AG20443 (cell line): ENCODE results near the gene PPP3R1.

ENCODE experiments used
- DNase-seq: peaks from one replicate; pipeline ENCODE4 v3.0.0; 2012; ENCODE audit warnings: low spot score, mixed read lengths

The PPP3R1 gene

GRCh38 chr2:68256093-68256450 lies 3.7 kb upstream of the PPP3R1 start:
- DNase-seq: peak; percentile 62

DNA sequence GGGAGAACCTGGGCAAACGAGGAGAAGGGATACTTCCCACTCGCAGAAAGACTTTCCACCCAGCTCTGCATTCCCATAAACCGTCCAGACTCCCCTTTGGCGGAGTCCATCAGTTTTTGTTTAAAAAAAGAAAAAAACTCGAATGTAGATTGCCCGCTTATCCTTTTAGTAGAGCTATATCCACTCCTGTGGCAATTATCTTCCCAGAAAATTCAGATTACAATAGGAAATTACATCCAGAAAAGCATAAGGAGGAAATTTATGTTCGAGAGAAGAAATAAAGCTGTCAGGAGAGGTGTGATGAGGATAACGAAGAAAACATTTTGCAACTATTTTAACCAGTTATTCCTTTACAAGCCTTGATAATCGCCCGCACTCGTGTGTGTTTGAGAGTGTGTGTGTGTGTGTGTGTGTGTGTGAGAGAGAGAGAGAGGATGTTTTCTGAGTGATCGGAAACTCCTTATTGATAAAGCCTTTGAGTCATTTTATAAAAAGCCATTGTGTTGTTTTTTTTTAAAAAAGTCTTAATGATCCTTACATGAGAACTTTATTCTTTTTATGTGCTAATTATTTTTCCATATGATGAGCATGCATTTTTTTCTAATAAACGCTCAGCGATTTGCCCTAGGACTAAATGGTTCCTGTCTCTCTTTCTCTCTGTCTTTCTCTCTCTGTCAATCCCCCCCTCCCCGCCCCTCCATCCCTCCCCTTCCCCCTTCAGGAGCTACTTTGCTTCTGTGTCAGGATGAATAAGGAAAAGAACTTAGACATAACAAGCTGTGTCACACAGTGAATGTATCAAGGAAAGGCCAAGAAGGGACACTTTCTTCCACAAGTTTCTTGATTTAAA lies 1.1 kb upstream of the PPP3R1 start:
- no peak for DNase-seq

GRCh38 chr2:68251855-68252399 lies 405 bp downstream of the PPP3R1 start:
- DNase-seq: peak; percentile 57

DNA sequence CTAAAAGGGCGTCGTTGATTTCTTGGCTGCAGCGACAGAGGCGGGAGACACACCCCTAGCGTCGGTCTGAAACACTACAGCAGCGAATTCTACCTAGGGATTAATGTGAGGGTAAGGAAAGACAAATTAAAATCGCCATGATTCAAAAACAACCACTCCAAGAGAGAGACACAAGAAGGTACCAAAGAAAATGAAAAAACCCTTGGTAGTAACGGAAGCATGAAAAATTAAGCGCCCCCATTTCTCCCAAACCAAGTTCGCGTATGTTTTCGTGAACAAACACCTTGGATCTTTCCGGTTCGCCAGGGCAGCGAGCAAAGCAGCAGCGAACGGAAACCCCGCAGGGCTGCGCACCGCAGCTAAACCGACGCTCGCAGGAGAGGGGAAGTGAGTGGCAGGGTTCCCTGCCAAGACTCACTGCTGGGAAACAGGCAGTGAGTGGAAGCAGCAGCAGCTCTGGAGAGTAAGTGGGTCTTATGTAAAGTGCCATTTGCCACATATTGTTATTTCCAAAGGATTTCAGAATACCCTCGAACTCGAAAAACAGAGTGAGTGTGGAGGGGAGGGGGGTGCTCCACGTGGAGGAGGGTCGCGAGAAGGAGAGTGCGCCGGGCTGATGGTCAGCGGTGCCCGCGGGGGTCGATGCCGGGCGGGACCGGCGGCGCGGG lies 1.0 kb downstream of the PPP3R1 start:
- DNase-seq: peak; percentile 78

- no peak for DNase-seq
These were observed 1.6 kb downstream of the PPP3R1 start for GRCh38 chr2:68250652-68251186.

- no peak for DNase-seq
These were observed 2.1 kb downstream of the PPP3R1 start for GRCh38 chr2:68250196-68250595.

DNA sequence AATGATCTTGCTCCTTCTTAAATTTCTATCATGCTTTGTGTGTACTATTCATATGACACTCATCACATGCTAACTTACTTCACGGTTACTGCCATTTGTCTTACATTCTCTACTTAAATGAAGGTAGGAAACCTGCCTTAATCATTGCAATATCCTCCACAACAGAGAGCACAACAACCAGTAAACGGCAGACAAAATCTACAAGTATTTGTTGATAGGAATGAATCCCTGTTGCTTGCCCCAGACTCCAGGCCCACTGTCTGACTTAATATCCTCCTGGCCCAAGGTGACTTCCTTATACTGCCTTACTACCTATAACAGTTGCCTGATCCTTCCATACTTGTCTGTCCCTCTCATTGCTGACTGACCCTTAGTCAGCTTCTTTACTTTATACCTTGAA lies 3.5 kb downstream of the PPP3R1 start:
- no peak for DNase-seq

- DNase-seq: no peak
These were observed 4.0 kb downstream of the PPP3R1 start for GRCh38 chr2:68248361-68248760.

DNA sequence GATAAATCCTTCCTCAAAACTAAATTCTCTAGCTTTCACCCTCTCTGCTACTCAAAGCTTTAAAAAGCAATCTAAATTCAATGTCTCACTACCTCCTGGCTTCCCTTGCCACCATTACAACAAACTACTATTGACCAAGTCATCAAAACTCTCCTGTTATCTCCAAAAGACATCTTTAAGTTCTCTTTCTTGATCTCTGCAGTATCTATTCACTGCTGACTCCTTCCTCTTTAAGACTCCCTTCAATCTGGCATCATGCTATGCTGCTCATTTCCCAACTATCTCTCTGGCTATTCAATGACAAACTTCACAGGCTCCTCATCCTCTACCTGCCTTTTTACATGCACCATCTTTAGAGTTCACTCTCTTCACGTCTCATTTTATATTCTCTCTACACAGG lies 5.9 kb downstream of the PPP3R1 start:
- DNase-seq: no peak

DNA sequence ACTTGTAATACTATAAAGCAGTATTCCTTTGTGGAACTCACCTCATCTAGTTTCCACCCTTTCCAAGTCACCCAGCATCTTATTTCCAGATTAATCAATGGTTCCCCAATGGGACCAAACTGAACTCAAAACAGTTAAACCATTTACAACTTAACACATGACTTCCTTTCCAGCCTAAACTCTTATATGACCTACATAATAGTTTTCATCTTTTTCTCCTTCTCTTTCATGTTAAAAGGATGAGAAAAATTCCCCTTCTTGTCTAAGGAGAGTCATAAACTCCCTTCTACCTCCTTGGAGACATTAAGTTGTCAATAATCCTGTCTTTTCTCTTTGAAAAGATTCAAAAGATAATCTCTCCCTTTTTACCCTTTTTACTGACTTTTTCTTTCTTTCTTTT lies 6.7 kb downstream of the PPP3R1 start:
- no peak for DNase-seq

GRCh38 chr2:68245066-68245465 lies 7.3 kb downstream of the PPP3R1 start:
- DNase-seq: no peak

- DNase-seq: no peak
These were observed 7.9 kb downstream of the PPP3R1 start for GRCh38 chr2:68244456-68244855.

DNA sequence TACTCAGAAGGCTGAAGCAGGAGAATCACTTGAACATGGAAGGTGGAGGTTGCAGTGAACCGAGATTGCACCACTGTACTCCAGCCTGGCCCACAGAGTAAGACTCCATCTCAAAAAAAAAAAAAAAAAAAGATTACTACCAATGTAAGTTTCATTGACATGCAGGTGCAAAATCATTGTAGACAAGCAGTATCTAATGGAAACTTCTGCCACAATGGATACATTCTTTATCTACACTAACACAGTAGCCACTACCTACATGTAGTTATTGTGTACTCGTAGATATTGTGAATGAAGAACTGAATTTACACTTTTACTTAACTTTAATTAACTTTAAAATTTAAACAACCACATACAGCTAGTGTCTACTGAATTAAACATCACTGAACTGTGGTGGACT lies 10.6 kb downstream of the PPP3R1 start:
- no peak for DNase-seq

DNA sequence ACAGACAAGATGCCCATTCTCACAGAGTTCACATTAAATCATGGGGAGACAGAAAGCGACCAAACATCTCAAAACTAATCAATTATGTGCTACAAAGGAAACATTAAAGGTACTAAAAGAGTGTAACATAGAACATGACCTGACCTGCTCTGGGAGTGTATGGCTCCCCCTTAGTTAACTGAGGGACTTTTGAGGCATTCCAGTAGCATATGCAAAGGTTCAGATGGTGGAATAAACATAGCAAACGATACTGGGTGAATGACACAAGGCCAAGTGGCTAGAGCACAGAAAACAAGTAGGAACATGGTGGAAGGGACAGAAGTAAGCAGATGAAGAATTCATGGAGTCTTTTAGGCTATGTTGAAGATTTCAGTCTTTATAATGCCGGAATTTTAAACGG lies 11.9 kb downstream of the PPP3R1 start:
- no peak for DNase-seq

GRCh38 chr2:68238955-68239822 lies 13.1 kb downstream of the PPP3R1 start:
- no peak for DNase-seq

DNA sequence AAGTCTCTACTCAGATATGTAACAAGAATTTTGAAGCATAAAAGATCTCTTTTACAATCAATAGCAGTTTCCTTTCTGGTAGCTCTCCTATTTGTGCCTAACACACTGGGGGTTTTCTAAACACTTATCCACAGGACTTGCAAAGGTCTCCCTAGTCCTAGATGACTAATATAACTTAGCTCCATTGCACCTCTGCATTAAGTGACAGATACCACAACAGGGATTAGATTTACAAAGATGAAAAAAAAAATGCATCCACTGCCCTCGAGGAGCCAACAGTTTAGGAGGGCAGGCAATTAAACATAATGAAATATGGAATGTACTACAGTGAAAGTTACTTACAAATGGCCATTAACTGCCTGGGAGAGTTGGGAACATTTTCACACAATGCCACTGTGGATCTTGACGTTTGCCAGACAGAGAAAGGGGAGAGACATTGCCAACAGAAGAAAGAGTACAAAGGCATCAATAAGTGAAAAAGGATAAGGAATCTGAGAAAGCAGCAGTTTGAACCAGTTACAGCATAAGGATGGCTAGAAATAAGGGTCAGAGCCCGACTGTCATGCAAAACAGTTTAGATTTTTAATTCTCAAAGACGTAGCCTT lies 14.3 kb downstream of the PPP3R1 start:
- no peak for DNase-seq

DNA sequence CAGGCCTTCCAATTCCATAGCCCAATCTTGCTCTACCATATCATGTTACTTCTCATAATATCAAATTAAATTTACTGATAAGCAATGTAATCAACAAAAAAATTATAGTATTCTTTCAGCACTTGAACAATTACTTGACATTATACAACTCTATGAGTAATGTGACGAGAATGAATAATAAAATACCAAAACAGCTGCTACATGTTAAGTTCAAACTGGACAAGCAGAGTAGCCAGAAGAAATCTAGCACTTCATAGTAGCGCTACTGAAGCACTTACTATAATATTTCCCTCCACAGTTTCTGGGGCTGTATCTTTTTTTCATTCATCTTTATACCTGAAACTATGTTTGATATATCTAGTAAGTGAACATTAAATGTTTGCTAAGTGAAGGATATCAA lies 14.9 kb downstream of the PPP3R1 start:
- DNase-seq: peak; percentile 40

- DNase-seq: no peak
These were observed 15.5 kb downstream of the PPP3R1 start for GRCh38 chr2:68236876-68237275.

DNA sequence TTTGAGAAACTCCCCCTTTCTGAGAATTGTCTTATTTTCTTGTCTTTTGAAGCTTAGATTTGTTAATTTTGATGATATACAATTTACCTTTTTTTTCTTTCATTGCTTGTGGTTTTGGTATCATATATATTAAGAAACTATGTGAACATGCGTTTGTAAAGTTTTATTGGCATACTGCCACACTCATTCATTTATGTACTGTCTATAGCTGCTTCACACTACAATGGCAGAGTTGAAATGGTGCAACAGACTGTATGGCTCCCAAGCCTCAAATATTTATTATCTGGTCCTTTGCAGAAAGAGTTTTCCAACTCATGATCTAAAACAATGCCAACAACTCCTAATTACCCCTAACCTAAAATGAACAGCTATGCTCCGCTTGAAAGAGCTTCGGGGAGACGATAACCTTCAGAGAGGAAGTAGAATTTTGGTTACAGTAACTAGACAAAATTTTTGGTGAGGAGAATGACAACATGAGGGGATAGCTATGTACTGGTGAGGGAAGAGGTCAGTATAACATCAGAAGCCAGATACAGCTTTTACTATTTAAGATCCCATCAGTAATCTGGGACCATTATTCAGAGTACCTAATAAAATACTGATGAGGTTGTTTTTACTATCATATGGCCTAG lies 16.1 kb downstream of the PPP3R1 start:
- no peak for DNase-seq

DNA sequence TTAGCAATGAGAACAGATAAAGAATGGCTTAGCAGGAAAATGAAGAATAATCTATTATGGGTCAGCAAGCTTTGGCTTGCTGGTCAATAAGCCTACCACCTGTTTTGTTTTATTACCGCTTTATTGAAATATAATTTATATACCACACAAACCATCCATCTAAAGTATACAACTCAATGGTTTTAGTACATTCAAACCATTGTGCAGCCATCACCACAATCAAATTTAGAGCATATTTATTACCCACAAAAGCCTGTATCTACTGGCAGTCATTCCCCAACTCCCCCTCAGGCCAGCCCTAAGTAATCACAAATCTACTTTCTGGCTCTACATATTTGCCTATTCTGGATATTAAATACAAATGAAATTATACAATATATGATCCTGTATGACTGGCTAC lies 17.2 kb downstream of the PPP3R1 start:
- no peak for DNase-seq

DNA sequence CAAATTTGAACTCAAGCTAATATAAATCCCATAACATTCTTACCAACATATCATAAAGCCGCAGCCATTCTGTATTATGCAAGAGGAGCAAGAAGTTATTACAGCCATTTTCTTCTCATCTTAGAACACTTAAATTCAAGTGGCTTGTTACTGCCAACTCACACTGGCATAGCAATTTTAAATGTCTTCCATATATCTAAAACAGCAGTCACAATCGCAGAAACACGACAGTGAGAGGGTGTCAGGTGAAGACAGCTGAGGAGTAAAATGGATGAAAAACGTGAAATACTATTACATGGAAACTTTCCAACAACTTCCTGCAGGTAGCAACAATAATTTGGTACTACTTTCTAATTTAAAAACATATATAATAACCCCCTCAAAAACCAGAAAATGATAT lies 17.9 kb downstream of the PPP3R1 start:
- DNase-seq: no peak

- DNase-seq: no peak
These were observed 21.3 kb downstream of the PPP3R1 start for GRCh38 chr2:68231061-68231372.
